ENCODE results near the gene LRRC14B.
"Not testable (repeated sequence)": the region's sequence is repeated elsewhere in the genome, so short reads cannot be mapped to it uniquely, and the experiment has no call there.

The LRRC14B gene

DNA sequence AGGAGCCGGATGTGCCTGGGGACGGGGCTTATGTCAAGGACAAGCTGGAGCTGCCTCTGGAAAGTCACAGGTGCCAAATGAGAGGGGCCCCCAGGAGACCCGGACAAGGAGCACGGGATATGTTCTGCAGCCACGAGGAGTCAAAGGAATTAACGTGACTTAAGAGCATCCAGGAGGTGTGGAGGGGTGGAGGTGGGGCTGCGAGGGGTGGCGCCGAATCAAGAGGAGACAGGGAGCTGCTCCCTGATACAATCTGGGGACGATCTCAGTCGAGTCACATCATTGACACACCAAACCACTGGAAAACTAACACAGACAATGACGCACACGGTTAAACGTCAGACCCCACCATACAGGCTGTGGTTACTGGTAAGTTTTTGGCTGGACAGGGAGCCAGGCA lies 16.3 kb downstream of the LRRC14B start:
- no peak for DNase-seq (ENCODE audit: low spot score)

DNA sequence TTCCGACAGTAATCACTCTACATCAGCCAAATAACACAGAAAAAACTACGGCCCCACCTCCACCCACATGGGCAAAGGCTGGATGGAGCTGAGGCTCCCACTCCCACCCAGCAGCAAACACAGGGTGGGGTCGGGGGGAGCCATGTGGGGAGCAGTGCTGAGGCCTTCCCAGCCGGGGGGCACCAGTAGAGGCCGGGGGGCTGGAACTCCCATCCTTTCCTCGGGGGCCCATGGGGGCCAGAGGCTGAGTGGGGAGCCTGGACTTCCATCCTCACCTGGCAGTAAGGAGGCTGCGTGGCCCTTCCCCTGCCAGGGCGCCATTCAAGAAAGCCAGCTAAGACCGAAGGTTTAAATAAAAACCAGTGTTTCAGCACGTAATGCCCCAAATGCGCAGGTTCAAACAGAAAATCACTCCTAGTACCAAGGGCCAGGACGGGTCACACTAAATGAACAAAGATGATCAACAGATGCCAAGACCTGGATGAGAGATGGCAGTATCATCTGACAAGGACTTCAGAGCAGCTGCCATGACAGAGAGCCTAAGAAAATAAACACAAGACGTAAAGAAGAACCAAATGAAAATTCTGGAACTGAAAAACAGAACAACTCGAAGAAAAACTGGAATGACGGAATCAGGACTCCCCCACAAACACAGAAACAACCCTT lies 17.3 kb downstream of the LRRC14B start:
- DNase-seq (ENCODE audit: low spot score) = no peak

DNA sequence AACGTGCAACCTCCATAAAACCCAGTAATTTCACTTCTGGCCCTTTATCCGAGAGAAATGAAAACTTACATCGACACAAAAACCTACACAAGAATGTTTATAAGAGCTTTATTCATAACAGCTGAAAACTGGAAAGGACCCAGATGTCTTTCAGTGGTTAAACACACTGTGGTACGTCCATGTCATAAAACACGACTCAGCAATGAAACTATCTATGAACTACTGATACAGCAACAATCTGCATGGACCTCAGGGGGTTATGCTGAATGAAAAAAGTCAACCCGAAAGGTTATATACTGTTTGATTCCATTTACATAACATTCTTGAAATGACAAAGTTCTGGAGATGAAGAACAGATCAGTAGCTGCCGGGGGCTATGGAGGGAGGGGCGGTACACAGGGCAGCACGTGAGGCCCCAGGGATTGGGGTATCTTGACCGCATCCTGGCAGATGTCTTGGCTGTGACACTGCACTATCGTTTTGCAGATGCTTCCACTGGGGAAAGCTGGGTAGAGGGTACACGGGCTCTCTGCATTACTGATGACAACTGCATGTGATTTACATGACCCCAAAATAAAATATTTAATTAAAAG lies 22.6 kb downstream of the LRRC14B start:
- no peak for DNase-seq (ENCODE audit: low spot score)

DNA sequence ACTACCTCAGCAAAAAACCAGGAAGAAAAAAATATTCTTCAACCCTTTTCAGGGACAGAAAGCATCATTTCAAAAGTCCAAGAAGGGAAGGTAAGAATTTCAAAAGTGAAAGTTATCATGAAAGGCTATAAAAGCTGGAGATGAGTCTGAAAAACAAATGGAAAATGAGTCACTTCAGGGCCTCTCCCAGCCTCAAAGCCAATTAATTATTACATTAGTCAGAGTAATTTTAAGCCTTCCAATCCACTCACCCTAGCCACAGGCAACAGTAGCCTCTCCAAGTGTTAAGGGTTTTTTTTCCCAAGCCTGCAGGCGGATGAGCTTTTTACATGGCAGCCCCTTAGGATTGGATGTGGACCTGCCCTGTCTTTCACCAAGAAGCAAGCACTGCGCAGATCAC lies 24.0 kb downstream of the LRRC14B start:
- not testable (repeated sequence) for DNase-seq (ENCODE audit: low spot score)

DNA sequence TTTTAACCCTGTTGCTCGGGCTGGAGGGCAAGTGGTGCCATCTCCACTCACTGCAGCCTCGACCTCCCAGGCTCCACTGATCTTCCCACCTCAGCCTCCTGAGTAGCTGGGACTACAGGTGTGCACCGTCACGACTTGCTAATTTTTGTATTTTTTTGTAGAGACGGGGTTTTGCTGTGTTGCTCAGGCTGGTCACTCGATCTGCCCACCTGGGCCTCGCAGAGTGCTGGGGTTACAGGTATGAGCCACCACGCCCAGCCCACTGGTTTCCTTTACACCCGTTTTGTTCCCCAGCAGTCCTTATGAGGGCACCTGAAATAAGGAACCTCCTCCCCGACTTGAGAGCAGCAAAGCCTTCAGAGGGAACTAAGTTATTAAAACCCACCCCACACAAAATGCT lies 24.8 kb downstream of the LRRC14B start:
- not testable (repeated sequence) for DNase-seq (ENCODE audit: low spot score)

DNA sequence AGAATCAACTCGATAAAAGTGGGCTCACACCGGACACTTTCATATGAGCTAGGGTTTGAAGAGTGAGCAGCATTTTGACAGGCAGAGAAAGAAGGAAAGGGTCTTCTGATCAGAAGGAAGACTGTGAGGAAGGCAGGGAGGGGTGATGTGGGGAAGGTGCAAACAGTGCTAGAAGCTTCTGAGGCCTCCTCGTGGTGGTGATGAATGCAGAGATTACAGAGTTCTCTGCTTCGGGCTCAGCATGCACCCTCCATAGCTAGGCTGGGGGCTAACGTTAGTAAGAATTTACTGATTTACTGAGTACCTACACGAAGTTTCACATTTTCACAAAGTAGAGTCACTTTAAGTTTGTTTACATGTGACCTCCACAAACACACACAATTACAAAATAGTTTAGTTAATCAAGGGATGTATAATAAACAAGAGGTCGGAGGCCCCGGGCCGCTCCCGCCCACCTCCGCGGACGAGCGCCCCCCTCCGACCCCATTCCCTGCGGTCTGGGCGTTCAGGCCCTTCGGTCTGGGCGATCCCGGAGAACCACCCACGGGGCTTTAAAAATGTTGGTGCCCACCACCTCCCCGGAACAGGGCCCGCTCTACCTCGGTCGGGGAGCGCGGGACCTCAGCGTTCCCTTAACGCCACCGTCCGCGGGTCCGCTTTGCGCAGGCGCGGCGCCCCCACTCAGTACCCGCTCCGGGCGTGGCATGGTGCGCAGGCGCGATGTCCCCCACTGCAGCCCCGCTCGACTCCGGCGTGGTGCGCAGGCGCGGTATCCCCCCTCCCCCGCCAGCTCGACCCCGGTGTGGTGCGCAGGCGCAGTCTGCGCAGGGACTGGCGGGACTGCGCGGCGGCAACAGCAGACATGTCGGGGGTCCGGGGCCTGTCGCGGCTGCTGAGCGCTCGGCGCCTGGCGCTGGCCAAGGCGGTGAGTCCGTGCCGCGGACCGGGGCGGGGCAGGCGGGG lies 26.5 kb downstream of the LRRC14B start, which contains the start of the genes CCDC127 and SDHA:
CCDC127 (minus strand) TSS at position 660 of the 963 bp plus-strand sequence. CDS start 1,304 bp downstream, outside the sequence.
SDHA (plus strand) TSS at position 827 of the 963 bp plus-strand sequence; CDS start at position 863, 36 bp downstream.
- DNase-seq (ENCODE audit: low spot score) = peak; percentile 86

DNA sequence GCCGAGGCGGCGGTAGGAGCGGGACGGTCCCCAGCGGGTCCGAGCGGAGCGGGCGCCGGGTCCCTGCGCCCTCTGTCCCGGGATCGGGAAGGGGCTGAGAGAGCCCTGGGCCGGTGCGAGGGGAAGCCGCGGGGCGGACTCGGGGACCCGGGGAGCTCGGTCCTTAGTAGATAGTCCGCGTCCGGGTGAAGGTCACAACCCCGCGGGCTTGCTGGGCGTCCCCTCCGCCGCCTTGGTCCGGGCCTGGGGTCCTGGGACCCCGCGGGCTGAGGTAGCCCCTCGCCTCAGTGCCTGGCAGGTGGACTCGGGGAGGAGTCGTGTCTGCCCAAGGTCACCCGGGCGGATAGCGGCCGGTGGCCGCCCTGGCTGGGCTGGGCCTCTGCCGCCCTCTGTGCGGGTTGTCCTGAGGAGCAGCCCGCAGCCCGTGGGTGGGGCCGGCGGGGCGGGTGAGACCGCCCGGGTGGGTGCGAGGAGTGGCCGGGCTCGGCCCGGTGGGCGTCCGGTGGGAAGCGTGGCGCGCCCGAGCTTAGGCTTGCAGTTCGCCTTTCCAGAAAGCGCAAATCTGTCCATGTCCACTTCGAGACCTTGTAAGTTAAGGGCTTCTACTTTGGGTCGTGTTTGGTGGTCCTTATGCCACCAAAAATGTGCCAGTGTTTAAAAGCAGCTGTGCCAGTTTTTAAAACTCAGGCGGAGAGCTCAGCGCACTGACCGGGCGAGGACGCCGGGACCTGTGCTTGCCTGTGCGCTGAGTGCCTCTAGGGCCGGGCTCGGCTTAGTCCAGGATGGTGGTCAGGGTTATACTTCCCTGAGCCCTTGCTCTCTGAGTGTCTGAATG lies 27.4 kb downstream of the LRRC14B start:
- DNase-seq (ENCODE audit: low spot score) = peak; percentile 14

DNA sequence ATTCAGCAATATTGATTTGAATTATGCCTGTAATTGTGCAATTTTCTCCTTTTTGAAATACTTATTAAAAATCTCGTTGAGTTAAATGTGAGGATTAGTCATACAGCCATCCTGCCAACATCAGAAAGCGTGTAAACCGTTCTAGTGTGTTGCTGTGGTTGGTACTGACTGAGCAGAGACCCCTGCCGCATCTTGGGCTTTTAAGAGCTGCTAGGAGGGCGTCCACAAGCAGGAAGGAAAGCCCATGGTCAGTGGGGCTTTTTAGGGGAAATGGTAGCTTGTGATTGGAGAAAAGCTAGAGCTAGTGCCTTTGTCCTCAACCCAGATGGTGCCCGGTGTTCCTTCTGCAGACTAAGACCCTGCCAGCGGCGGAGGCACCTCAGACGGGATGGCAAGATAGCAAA lies 28.2 kb downstream of the LRRC14B start:
- peak; percentile 40 for DNase-seq (ENCODE audit: low spot score)

DNA sequence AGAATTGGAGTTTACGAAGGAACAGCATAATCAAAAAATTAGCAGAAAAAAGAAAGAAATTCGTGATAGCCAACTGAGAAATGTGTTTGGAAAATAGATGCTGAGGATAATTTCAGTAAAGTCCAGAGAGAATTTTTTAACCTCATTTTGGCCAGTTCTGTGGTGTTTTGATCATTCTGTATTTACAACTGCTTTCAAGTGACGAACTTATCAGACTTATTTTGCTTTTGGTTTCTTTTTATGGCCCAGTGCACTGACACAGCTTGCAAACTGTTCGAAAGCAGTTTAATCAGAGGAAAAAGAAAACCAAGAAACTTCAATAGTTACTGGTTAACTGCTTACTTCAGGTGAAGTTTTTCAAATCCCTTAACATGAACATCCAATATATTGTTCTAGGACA lies 28.7 kb downstream of the LRRC14B start:
- no peak for DNase-seq (ENCODE audit: low spot score)

DNA sequence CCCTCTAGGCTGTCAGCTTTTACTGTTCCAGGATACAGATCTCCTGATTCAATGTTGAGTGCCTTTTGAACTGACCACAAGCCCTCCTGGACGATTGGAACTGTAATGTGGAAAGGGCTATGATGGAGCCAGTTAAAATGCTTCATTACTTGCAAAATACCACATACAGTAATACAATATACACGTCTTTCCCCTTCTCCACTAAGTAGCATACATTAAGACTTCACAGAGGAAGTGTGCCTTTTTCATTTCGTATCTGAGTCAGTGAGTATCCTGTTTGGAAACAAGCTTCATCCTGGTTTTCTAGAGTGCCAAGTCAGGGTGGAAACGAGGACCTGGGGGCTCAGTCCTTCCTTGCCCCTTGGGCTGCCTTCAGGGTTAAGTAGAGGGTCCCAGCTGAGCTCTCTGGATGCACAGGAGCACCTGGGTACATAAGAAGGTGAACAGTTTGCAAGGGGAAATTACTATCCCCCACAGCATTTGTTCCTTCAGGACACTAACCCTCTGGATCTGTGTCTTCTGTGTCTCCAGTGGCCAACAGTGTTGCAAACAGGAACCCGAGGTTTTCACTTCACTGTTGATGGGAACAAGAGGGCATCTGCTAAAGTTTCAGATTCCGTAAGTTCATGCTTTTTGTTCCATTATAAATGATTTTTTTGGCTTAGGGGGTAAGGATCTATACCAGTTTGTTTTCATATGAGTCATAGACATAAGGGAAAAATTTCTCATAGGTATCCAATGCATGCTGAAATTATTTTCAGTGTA lies 31.8 kb downstream of the LRRC14B start:
- not testable (repeated sequence) for DNase-seq (ENCODE audit: low spot score)

DNA sequence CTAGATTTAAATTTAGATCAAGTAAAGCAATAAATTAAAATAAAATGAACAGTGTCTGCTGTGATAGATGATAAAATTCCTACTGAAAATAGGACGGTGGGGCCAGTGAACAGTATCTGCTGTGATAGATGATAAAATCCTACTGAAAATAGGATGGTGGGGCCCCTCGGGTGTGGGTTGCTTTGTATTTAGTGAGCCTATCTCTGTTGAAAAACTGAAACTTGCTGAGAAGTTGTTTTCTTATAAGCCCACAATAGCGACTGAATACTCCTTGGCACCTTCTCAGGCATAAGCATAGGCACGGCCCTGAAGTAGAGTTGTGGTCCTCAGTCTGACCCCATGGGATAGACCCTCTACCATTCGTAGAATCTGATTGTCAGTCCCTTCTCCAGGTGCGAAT lies 32.5 kb downstream of the LRRC14B start:
- DNase-seq (ENCODE audit: low spot score) = no peak

DNA sequence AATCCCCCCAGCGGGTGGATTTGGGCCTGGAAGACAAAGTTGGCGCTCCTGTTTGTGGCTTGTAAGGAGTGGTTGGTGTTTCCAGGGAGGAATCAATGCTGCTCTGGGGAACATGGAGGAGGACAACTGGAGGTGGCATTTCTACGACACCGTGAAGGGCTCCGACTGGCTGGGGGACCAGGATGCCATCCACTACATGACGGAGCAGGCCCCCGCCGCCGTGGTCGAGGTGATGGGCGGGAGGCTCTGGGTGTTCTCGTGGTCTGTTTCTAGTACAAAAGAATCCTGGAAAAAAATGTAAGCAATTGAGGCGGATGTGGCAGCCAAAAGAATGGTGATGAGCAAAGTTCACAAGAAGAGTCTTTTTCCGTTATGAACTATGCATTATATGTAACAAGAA lies 34.0 kb downstream of the LRRC14B start:
- DNase-seq (ENCODE audit: low spot score) = no peak

DNA sequence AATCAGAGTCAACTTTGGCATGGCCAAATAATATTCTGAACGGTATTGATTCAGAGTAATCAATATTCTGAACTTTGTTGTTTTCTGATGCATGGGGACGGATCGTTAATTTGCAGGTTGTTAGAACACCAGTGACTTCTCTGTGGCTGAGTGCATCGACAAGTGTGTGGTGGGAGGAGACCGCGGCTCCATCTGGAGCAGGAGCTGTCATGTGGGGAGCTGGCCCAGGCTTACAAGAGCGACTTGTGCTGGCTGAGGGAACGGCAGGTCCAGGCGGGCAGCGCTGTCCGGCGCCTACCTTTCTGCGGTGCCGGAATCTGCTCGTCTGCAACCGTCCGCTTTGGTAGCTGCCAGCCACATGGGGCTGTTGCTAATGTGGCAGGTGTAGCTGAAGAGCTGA lies 36.1 kb downstream of the LRRC14B start:
- peak; percentile 40 for DNase-seq (ENCODE audit: low spot score)

DNA sequence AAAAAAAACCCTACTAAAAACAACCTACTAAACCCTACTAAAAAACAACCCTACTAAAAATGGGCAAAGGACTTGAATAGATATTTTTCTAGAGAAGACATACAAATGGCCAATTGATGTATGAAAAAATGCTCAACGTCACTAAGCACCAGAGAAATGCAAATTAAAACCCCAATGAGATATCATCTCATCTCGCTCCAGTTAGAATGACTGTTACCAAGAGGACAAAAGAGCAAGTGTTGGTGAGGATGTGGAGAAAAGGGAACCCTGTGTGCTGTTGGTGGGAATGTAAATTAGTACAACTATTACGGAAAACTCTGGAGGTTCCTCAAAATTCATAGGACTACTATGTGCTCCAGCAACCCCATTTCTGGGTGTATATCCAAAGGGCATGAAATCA lies 37.6 kb downstream of the LRRC14B start:
- DNase-seq (ENCODE audit: low spot score) = peak; percentile 86

DNA sequence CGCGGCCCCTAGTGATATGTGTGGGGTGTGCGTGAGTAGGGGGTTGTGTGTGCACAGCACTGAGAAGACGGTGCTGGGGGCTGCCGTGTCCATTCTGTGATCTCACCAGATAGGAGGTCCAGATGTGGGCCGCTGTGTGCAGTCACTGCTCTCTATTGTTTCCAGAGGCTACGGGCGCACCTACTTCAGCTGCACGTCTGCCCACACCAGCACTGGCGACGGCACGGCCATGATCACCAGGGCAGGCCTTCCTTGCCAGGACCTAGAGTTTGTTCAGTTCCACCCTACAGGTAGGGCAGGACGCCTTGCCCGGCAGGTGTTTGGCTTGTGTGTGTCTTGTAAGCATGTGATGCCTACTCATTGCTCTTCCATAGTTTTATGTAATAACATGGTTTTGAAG lies 39.4 kb downstream of the LRRC14B start:
- no peak for DNase-seq (ENCODE audit: low spot score)

DNA sequence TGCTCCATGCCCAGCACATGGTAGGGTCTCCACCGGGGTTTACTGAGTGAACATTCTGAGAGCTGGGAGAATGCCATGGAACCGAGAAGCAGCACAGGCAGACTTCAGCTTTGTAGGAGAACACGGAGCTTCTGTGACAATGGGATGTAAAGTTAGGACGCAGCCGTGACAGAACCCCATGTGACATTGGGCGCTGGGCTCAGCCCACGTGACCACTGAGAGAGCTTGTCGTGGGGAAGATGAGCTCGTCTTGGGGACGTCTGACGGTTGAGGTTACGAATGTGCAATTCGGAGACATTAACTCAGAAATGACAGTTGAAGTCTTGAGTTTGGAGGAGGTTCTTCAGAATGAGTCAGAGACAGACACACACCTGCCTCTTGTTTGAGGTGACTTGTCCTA lies 40.4 kb downstream of the LRRC14B start:
- no peak for DNase-seq (ENCODE audit: low spot score)

DNA sequence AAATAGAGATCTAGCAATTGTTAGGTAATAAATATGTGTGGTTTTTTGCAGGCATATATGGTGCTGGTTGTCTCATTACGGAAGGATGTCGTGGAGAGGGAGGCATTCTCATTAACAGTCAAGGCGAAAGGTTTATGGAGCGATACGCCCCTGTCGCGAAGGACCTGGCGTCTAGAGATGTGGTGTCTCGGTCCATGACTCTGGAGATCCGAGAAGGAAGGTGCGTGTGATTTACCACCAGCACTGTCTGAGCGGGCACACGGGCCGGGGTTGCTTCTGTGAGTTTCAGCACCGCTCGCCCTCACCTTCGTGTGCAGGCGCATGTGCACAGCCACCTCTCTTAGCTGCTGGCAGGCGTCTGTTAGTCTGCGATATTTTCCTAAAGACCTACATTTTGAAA lies 42.1 kb downstream of the LRRC14B start:
- DNase-seq (ENCODE audit: low spot score) = not testable (repeated sequence)

DNA sequence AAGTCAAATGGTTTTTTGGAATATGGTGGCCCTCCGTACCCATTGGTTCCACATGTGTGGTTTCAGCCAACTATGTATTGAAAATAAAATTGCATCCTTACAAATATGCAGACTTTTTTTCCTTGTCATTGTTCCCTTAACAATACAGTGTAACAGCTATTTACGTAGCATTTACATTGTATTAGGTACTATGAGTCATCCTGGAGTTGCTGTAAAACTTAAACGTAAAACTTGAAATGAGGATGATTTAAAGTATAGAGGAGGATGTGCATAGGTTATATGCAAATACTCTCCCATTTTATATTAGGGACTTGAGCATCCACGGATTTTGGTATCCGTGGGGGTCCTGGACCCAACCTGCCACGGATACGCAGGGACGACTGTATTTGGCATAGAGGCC lies 43.2 kb downstream of the LRRC14B start:
- DNase-seq (ENCODE audit: low spot score) = no peak

DNA sequence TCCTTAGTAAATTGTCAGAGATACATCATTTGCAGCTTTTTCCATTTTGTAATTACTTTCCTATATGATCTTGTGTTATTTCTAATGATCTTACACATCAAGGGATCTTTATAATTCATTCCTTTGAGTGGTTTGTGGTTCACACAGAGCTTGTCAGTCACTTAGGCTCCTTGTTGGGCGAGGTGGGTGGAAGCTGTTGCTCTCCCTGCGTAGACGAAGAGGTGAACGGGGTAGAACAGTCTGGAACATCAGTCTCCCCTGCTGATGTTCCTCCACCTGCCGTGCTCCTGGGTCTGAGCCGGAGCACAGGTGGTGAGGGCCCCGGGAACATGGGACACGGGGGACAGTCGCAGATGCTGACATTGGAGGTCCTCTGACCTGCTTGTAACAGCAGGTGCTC lies 44.2 kb downstream of the LRRC14B start:
- DNase-seq (ENCODE audit: low spot score) = not testable (repeated sequence)

DNA sequence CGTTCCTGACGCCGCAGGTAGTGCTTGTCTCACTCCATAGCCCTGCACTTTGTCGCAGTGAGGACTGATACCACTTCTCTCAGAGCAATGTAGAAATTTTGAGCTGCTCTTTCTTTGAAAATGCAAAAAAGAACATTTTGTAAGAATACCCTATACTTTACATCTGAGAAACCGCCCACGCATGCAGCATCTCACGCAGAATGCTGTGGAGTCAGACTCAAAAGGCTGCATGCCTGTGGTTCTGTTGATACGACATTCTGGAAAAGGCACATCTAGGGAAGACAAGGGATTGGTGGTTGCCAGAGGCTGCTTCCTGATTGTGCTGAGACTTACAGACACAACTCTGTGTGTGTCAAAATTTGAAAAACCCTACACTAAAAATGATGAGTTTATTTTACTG lies 46.6 kb downstream of the LRRC14B start:
- DNase-seq (ENCODE audit: low spot score) = not testable (repeated sequence)

DNA sequence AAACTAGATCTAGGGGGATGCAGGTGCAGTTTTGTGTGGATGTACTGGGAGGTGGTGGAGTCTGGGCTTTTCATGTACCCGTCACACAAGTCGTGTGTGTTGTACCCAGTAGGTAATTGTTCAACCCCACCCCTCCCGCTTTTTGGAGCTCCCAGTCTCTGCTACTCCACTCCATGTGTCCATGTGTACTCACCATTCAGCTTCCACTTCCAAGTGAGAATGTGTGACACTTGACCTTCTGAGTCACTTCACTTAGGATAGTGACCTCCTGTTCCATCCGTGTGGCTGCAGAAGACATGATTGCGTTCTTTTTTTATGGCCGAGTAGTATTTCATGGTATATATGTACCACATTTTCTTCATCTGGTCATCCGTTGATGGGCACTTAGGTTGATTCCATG lies 49.3 kb downstream of the LRRC14B start:
- not testable (repeated sequence) for DNase-seq (ENCODE audit: low spot score)

All from pons (tissue), 1 donor.